Neural cell (in vitro differentiated cells): Measurements from ENCODE around the gene CRACR2B.

ENCODE experiments used
- CTCF ChIP-seq: fragments of 450-650 bp; IDR thresholded peaks from 2 replicates; pipeline ENCODE4 v1.5.1; 2014; ENCODE audit warnings: antibody characterized with exemption, mild to moderate bottlenecking, moderate library complexity; ENCODE audit not compliant: poor library complexity, severe bottlenecking
- EP300 ChIP-seq: fragments of 450-650 bp; conservative IDR thresholded peaks from 2 replicates; pipeline ENCODE4 v1.6.1; 2014; ENCODE audit warnings: antibody characterized with exemption, mild to moderate bottlenecking, moderate library complexity; ENCODE audit not compliant: poor library complexity, severe bottlenecking
- EZH2 ChIP-seq: fragments of 200-600, 300-800 bp; shearing (Covaris generic), sonication (generic); IDR thresholded peaks from 2 replicates; pipeline ENCODE4 v1.6.1; 2014; ENCODE audit warnings: antibody characterized with exemption, low read length, borderline replicate concordance, mild to moderate bottlenecking; ENCODE audit not compliant: insufficient read depth, poor library complexity, severe bottlenecking
- MXI1 ChIP-seq: fragments of 450-650 bp; conservative IDR thresholded peaks from 2 replicates; pipeline ENCODE4 v1.6.1; 2014; ENCODE audit warnings: antibody characterized with exemption, mild to moderate bottlenecking; ENCODE audit not compliant: poor library complexity, severe bottlenecking
- RAD21 ChIP-seq: fragments of 450-650 bp; conservative IDR thresholded peaks from 2 replicates; pipeline ENCODE4 v1.6.1; 2014; ENCODE audit warnings: antibody characterized with exemption, mild to moderate bottlenecking, moderate library complexity
- SMC3 ChIP-seq: fragments of 450-650 bp; conservative IDR thresholded peaks from 2 replicates; pipeline ENCODE4 v1.6.1; 2014; ENCODE audit warnings: antibody characterized with exemption, mild to moderate bottlenecking, moderate library complexity; ENCODE audit not compliant: poor library complexity
- TAF1 ChIP-seq: IDR thresholded peaks from 2 replicates; pipeline ENCODE4 v1.6.1; 2012; ENCODE audit warnings: low read depth

- TF ChIP-seq EZH2, result no peak
- TF ChIP-seq CTCF, result no peak
- TF ChIP-seq TAF1, result no peak
- no peak for TF ChIP-seq EP300
- no peak for TF ChIP-seq MXI1
- TF ChIP-seq RAD21, result no peak
- no peak for TF ChIP-seq SMC3
Observed at GRCh38 chr11:872799-873198, 45.1 kb downstream of the CRACR2B start.
